HL-60/S4 (cell line): ENCODE results near the gene PXDN.
"Not testable (repeated sequence)": the region's sequence is repeated elsewhere in the genome, so short reads cannot be mapped to it uniquely, and the experiment has no call there.

Source experiments
- in situ Hi-C: fragments of 300-500 bp; cut with MboI; formaldehyde crosslinking; loops from 2 replicates; pipeline ENCODE4 v1.14.3; 2022; ENCODE audit warnings: low sequenced_read_pairs

Gene PXDN

GRCh38 chr2:1724351-1724750 is 20.0 kb downstream of the PXDN start:
- in situ Hi-C loops: not testable (repeated sequence)

DNA sequence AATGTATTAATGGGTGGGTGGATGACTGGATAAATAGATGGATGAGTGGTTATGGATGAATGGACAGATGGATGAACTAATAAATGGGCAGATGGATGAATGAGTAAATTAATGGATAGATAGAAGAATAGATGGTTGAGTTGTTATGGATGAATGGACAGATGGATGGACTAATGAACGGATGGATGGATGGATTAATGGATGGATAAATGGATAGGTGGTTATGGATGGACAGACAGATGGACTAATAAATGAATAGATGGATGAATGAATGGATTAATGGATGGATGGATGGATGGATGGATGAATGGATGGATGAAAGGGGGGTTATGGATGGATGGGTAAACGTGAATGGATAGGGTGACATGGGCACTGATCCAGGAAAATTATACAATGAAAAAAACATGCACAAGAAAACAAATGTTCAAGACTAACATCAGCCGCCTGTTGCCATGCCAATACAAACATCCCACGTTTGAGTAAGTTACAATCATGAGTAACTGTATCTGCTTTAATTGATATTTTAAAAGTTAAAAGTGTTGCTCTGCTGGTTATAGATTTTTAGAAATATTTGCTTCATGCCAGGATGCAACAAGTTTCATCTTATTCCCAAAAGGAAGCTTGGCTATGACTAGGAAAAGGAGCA is 20.8 kb downstream of the PXDN start:
- in situ Hi-C loops: no loop called here

DNA sequence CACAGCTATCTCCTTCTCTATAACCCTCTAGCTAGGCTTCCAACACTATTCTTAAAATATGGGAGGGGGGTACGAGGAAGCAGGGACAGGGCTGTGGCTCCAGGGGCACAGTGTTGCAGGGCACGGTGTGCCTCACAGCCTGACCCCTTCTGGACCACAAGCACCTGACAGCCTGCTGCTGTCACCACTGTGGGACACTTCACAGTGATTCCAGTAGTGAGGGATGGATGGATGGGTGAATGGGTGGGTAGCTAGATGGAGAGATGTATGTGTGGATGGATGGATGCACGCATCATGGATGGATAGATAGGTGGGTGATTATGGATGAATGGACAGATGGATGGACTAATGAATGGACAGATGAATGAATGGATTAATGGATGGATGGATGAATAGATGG is 21.6 kb downstream of the PXDN start:
- in situ Hi-C loops: no loop called here

GRCh38 chr2:1721706-1722646 is 22.3 kb downstream of the PXDN start:
- in situ Hi-C loops: no loop called here

DNA sequence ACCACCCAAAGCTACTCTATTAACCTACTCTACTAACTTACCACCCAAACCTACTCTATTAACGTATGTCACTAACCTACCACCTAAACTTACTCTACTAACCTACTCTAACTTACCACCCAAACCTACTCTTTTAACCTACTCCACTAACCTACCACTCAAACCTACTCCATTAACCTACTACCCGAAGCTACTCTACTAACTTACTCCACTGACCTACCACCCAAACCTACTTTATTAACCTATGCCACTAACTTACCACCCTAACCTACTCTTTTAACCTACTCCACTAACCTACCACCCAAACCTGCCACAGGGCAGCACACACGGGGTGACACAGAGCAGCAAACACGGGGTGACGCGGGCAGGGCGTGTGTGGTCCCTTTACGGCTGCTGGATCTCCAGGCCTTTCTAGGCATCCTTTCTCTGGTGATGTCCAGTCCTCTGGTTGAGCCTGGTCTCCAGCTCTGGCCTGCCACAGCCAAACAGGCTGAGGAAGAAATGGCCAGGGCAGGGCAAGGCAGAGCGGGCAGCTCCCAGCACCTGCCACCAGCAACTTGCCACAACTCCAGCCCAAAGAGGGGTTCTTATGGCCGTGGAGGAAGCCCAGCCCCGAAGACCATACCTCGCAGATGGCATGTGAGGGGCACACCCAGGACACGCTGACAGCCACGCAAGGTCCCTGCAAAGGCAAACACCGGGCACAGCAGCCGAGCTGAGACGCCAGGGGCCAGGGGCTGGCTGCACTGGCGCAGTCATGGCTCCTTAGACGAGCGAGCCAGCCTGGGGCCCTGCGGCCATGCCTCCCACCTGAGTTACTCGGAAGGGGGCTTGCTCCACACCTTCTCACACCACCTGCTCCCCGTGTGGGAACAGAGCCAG is 25.7 kb downstream of the PXDN start:
- in situ Hi-C loops: no loop called here

DNA sequence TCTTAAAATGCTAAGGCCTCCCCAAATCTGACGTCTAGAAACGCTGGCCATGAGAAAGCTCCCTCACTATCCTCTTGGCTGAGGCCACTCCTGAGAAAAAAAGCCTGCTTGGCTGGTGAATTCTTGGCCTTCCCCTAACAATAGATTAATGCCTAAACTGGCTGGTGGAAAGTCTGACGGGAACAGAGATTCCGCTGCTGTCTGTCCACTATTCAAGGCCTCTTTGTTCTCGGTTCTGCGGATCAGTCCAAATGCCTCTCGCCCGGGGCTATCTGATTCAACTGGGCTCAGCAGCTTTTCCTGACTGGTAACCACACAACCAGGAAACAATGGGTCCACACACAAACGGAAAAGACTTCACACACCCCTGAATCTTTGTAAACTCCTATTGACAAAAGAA is 27.2 kb downstream of the PXDN start:
- in situ Hi-C loops: no loop called here

- in situ Hi-C loops: no loop called here
These were observed 27.9 kb downstream of the PXDN start for GRCh38 chr2:1716441-1716840.

DNA sequence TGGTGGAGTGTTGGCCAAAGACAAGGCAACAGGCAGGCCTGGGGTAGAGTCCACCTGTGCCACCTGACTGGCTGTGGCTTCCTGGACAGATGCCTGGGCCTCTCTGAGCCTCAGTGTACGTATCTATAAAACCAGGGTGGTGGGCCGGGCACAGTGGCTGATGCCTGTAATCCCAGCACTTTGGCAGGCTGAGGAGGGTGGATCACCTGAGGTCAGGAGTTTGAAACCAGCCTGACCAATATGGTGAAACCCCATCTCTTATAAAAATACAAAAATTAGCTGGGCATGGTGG is 28.4 kb downstream of the PXDN start:
- in situ Hi-C loops: not testable (repeated sequence)

DNA sequence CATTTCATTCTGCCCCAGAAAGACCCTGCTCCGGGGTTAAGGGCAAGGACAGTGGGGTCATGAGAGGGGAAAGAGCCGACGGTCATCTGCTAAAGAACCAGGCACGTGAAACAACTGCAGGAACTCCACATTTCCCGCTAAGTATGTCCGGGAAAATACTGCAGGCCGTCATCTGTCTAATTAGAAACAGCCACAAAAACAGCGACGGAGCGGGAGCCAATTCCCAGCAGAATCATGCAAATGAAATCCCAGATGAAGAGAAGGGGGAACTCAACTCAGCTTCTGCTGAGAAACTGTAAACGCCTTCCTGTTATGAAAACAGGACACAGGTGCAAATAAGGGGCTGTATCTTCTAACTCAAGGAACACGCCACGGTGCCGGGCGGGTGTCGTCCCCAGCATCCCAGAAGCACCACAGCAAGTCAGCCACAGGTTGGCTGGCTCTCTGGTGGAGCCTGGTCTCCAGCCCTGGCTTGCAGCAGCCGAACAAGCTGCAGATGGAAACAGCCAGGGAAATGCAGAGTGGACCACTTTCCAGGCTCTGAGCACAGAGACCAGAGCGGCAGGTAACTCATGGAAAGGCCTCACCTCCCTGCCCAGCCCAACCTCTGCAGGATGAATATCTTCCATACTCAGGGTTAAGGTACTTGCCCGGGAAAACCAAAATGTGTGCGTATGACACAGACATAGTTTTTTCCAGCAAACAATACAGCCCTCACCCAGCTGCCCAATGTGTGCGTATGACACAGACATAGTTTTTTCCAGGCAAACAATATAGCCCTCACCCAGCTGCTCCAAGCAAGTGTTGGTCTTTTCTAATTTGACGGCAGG is 28.9 kb downstream of the PXDN start:
- in situ Hi-C loops: no loop called here

GRCh38 chr2:1714291-1715064 is 29.8 kb downstream of the PXDN start:
- in situ Hi-C loops: no loop called here

GRCh38 chr2:1713839-1714236 is 30.5 kb downstream of the PXDN start:
- in situ Hi-C loops: no loop called here

DNA sequence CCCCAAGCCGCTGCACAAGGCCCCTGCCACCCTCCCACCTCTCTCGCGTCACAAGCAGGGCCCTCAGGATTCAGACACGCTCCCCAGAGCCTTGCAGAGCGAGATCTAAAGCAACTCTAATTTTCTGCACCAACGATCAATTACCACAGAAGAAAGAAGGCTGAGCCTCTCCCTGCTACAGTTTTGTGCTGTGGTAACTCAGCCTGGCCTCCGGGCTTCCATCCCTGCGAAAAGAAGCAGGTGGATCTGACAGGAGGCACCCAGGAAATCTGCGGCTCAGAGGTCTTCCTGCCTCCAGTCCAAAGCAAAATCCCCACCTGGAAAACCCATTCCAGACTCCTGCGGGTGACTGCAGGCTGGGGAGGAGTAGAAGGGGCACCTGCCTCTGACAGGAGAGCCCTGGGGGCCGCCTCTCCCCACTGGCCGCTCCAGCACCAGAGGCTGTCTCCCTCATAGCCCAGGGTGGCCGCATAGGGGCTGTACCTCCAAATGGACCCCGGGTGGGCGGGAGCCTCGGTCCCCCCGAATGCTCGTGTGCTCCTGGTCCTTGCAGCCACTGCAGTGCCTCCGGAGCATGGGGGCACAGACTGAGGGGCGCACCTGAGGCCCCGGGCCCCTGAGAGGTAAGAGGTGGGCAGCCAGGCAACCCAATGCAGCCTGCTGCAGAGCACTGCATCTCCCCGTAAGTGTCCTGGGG is 31.0 kb downstream of the PXDN start:
- in situ Hi-C loops: no loop called here

- in situ Hi-C loops: no loop called here
These were observed 34.3 kb downstream of the PXDN start for GRCh38 chr2:1709946-1710560.

GRCh38 chr2:1709335-1709605 is 35.0 kb downstream of the PXDN start:
- in situ Hi-C loops: no loop called here

GRCh38 chr2:1708476-1709334 is 35.6 kb downstream of the PXDN start:
- in situ Hi-C loops: no loop called here

- in situ Hi-C loops: no loop called here
These were observed 36.4 kb downstream of the PXDN start for GRCh38 chr2:1707771-1708418.

DNA sequence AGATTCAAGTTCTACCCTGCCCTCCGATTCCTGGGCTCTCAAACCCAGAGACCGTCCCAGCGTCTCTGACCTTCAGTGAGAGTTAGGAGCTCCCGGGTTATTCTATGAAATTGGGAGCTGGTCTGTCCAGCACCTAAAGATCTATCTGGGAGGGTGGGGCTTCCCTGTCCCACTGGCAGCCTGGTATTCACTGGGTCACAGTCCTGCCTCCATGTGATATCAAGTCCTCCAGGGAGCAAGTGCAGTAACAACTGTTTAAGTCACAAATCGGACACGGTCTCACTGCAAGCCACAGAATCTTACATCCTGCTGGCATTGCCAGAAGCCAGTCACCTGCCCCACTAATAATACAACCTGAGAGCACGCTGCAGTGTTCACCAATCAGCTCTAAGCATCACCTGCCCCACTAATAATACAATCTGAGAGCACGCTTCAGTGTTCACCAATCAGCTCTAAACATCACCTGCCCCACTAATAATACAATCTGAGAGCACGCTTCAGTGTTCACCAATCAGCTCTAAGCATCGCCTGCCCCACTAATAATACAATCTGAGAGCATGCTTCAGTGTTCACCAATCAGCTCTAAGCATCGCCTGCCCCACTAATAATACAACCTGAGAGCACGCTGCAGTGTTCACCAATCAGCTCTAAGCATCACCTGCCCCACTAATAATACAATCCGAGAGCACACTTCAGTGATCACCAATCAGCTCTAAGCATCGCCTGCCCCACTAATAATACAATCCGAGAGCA is 38.0 kb downstream of the PXDN start:
- in situ Hi-C loops: not testable (repeated sequence)
